ENCODE data around the gene MOCS1.

Gene MOCS1

DNA sequence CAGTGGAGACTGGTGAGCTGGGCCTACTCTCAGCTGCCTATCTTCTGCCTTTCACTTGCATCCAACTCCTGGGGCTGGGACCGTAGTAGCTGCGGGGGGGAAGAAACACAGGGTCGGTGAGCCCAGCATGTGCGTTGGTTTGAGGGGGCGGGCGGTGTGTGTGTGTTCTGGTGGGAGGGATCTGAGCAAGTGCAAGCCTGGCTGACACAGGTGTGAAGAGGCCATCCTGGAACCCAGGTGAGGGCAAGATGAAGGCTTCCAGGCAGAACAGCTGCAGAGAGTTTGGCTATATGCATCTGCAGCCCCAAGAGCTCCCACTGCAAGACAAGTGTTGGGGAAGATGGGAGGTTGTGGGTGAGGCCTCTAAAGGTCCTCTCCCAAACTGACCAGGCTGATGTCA, 30.6 kb downstream of the MOCS1 start:
- TF ChIP-seq, protein P1, sequence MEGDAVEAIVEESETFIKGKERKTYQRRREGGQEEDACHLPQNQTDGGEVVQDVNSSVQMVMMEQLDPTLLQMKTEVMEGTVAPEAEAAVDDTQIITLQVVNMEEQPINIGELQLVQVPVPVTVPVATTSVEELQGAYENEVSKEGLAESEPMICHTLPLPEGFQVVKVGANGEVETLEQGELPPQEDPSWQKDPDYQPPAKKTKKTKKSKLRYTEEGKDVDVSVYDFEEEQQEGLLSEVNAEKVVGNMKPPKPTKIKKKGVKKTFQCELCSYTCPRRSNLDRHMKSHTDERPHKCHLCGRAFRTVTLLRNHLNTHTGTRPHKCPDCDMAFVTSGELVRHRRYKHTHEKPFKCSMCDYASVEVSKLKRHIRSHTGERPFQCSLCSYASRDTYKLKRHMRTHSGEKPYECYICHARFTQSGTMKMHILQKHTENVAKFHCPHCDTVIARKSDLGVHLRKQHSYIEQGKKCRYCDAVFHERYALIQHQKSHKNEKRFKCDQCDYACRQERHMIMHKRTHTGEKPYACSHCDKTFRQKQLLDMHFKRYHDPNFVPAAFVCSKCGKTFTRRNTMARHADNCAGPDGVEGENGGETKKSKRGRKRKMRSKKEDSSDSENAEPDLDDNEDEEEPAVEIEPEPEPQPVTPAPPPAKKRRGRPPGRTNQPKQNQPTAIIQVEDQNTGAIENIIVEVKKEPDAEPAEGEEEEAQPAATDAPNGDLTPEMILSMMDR (IDR thresholded peaks at IDR 0.05) = no peak
- H3K36me3 Mint-ChIP-seq (ENCODE audit: low read depth) = peaks cover 55% of the 10 kb centered on the region
- no peak overlapping the region for H3K27ac Mint-ChIP-seq
- no peak overlapping the region for H3K4me3 Mint-ChIP-seq
- no peaks in the 10 kb centered on the region for H3K9me3 Mint-ChIP-seq
- peaks cover 4% of the 10 kb centered on the region for H3K27me3 Mint-ChIP-seq (ENCODE audit: low read depth, poor library complexity)
- peaks cover 23% of the 10 kb centered on the region for H3K4me1 Mint-ChIP-seq
- no peak for DNase-seq

DNA sequence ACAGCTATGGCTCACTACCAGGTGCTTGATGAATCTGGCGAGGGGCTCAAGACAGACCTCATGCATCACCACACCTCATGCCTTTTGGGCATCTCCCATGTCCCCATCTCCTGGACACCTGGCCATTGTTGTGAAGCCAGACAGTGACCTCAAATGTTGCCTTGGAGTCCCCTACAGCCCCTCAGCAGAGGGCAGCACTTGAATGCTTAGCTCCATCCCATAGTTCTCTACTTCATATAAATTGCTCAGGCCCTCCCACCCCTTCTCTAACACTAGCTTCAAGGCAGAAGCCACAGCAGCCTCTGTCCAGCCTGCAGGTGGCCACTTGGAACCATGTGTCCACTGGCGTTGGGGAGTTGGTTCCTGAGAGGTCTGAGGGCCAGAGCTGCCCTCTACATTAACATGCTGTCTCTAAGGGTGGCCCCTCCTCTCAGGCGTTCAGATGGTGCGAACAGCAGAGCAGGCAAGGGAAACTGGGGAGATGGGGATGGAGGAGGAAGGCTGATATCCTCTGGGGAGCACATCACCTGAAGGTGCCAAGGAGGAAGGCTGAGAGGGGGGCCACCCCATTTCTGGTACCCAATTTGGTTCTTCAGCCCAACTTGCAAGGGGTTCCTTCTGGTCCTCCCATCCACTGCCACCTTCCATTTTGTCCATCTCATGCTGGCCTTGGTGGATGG, 31.3 kb downstream of the MOCS1 start:
- Mint-ChIP-seq H3K36me3 (ENCODE audit: low read depth) (peaks cover 51% of the 10 kb centered on the region), H3K9me3 (no peaks in the 10 kb centered on the region), H3K4me3 (no peak overlapping the region), H3K27me3 (ENCODE audit: low read depth, poor library complexity) (peaks cover 4% of the 10 kb centered on the region), H3K27ac (no peak overlapping the region), H3K4me1 (peaks cover 23% of the 10 kb centered on the region)
- no peak for DNase-seq
- TF ChIP-seq, protein P1 (IDR thresholded peaks at IDR 0.05) = no peak

DNA sequence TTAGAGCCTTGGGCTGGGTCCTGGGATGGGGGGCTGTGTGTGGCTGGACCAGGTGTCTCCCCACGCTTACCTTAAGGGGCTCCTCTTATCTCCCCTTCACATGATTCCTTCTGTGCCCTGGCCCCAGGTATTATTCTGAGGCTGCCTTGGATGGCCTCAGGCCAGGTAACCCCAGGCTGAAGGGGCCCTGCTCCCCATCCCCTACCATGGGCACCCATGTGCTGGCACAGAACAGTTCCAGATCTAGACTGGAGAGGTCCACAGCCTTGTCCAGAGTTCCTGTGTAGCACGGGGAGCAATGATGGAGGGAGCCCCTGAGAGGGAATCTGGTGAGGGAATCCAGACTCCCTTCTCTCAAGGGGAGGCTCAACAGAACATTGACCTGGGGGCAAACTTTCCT, 32.1 kb downstream of the MOCS1 start:
- no peaks in the 10 kb centered on the region for H3K9me3 Mint-ChIP-seq

DNA sequence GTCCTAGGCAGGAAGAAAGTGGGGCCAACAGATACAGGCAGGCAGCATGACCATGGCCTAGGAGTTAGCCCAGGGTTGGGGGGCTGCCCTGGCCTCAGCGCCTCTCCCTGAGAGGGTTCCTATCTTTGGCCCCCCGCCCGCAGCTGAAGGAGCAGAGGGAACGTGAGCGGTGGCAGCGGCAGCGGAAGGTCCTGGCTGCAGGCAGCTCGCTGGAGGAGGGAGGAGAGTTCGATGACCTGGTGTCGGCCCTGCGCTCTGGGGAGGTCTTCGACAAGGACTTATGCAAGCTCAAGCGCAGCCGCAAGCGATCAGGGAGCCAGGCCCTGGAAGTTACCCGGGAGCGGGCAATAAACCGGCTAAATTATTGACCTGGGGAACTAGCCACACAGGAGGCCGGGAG, 32.6 kb downstream of the MOCS1 start:
- H3K36me3 Mint-ChIP-seq (ENCODE audit: low read depth) = peaks cover 49% of the 10 kb centered on the region
- peak overlapping the region; percentile 92 for H3K27ac Mint-ChIP-seq
- H3K4me1 Mint-ChIP-seq = peaks cover 23% of the 10 kb centered on the region
- no peak overlapping the region for H3K4me3 Mint-ChIP-seq
- TF ChIP-seq, protein P1 (IDR thresholded peaks at IDR 0.05) = no peak
- no peaks in the 10 kb centered on the region for H3K9me3 Mint-ChIP-seq
- H3K27me3 Mint-ChIP-seq (ENCODE audit: low read depth, poor library complexity) = peaks cover 9% of the 10 kb centered on the region
- DNase-seq = no peak

More for the DNA sequence above, 32.1 kb downstream of the MOCS1 start:
- Mint-ChIP-seq H3K4me3 (no peak overlapping the region), H3K36me3 (ENCODE audit: low read depth) (peaks cover 49% of the 10 kb centered on the region), H3K27ac (no peak overlapping the region), H3K27me3 (ENCODE audit: low read depth, poor library complexity) (peaks cover 7% of the 10 kb centered on the region), H3K4me1 (peaks cover 23% of the 10 kb centered on the region)
- TF ChIP-seq, protein P1 (IDR thresholded peaks at IDR 0.05) = no peak
- no peak for DNase-seq

DNA sequence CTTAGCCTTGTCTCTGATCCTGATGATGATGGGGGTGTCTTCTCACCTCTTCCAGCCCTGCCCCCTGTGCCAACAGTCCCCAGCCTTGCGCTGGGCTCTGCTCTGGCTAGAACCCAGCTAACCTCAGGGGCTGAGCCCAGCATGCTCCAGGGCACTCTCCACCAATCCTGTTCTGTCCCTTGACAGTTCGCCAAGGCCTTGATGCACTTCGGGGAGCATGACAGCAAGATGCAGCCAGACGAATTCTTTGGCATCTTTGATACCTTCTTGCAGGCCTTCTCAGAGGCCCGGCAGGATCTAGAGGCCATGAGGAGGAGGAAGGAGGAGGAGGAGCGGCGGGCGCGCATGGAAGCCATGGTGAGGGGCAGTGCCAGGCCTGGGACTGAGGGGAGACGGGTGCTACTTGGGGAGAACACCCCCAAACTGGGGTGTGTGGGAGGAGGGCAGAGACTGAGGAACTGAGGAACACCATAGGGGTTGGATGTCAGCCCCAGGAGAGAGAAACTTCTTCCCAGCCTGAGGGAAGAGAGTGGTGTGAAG, 33.1 kb downstream of the MOCS1 start:
- Mint-ChIP-seq H3K9me3 (no peaks in the 10 kb centered on the region), H3K27ac (peak overlapping the region; percentile 92)

More for the DNA sequence above, 33.1 kb downstream of the MOCS1 start:
- TF ChIP-seq, protein P1 (IDR thresholded peaks at IDR 0.05) = no peak
- peaks cover 20% of the 10 kb centered on the region for H3K4me1 Mint-ChIP-seq
- H3K27me3 Mint-ChIP-seq (ENCODE audit: low read depth, poor library complexity) = peaks cover 9% of the 10 kb centered on the region
- no peak overlapping the region for H3K4me3 Mint-ChIP-seq
- peaks cover 50% of the 10 kb centered on the region for H3K36me3 Mint-ChIP-seq (ENCODE audit: low read depth)
- DNase-seq = no peak

Data from nephron progenitor cell (in vitro differentiated cells).